Measurements from ENCODE around the gene GPHN.

The GPHN gene

DNA sequence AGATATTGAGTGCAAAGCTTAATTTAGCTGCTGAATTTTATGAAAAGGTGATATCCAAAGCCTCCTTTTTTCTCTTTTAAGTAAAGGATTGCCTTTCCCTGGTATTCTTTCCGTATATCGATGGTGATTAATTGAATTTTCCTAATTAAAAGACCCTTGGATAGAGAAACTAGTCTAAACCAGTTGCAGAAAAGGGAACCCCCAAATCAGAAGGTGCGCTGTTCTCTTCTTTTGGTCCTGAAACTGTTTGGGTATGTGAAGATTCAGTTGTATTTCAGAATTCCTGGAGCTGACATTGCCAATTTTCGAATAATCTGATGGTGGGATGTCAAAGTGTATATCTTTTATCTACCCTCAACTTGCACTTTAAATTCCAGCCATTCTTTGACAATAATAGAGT is 1.9 kb downstream of the GPHN start:
- peak overlapping the region; percentile 82 for H3K4me3 ChIP-seq (replicated peaks; ENCODE audit: low read depth, low read length)
- TF ChIP-seq, protein P1, sequence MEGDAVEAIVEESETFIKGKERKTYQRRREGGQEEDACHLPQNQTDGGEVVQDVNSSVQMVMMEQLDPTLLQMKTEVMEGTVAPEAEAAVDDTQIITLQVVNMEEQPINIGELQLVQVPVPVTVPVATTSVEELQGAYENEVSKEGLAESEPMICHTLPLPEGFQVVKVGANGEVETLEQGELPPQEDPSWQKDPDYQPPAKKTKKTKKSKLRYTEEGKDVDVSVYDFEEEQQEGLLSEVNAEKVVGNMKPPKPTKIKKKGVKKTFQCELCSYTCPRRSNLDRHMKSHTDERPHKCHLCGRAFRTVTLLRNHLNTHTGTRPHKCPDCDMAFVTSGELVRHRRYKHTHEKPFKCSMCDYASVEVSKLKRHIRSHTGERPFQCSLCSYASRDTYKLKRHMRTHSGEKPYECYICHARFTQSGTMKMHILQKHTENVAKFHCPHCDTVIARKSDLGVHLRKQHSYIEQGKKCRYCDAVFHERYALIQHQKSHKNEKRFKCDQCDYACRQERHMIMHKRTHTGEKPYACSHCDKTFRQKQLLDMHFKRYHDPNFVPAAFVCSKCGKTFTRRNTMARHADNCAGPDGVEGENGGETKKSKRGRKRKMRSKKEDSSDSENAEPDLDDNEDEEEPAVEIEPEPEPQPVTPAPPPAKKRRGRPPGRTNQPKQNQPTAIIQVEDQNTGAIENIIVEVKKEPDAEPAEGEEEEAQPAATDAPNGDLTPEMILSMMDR (IDR thresholded peaks at IDR 0.05; ENCODE audit: low read length, missing control alignments) = no peak
- no peak for DNase-seq (ENCODE audit: low read depth)

DNA sequence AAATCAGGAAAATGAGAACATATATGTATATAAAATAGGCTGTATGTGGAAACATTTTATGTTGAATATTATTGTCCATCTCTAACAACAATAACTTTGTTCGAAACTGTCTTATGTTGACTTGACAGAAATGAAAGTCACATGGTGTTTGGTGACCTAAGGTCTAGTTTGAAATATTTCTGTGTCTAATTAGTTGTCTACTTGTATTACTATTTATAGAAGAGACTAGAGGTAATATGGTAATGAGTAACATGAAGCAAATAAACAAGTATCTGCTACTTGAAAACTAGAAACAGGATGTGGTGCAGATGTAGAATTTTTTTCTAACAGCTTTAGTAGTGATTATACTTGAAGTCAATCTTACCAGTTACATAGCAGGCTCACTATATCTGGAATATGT is 3.9 kb downstream of the GPHN start:
- no peak for DNase-seq (ENCODE audit: low read depth)
- H3K4me3 ChIP-seq (replicated peaks; ENCODE audit: low read depth, low read length) = no peak overlapping the region
- TF ChIP-seq, protein P1 (IDR thresholded peaks at IDR 0.05; ENCODE audit: low read length, missing control alignments) = no peak

DNA sequence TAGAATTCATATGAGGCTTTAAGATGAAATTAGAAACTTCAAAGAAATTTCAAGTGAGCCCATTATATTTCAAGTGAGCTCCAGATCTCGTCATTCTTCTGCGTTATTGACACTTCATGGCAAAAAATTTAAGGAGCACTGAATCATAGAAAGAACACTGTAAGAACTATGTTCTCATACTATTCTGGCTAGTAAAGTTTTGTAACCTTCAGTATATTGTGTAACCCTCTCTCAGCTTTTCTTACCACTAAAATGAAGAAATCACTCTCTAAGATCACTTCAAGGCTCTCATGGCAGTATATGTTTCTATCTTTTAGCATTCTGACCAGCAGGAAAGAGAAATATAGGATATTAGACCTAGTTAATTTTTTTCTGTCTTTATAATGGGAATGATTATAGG is 6.3 kb downstream of the GPHN start:
- TF ChIP-seq, protein P1 (IDR thresholded peaks at IDR 0.05; ENCODE audit: low read length, missing control alignments) = no peak
- no peak overlapping the region for H3K4me3 ChIP-seq (replicated peaks; ENCODE audit: low read depth, low read length)
- peak; percentile 61 for DNase-seq (ENCODE audit: low read depth)

DNA sequence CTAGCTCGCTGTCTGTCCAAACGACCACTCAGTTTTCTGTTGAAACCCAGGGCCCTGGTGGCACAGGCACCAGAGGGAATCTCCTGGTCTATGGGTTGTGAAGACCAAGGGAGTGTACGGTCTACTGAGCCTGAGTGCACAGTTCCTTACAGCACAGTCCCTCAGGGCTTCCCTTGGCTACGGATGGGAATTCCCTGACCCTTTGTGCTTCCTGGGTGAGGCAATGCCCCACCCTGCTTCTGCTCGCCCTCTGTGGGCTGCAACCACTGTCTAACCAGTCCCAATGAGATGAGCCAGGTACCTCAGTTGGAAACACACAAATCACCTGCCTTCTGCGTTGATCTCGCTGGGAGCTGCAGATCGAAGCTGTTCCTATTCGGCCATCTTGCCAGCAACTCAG is 22.6 kb downstream of the GPHN start:
- DNase-seq (ENCODE audit: low read depth) = no peak
- no peak overlapping the region for H3K4me3 ChIP-seq (replicated peaks; ENCODE audit: low read depth, low read length)
- TF ChIP-seq, protein P1 (IDR thresholded peaks at IDR 0.05; ENCODE audit: low read length, missing control alignments) = no peak

DNA sequence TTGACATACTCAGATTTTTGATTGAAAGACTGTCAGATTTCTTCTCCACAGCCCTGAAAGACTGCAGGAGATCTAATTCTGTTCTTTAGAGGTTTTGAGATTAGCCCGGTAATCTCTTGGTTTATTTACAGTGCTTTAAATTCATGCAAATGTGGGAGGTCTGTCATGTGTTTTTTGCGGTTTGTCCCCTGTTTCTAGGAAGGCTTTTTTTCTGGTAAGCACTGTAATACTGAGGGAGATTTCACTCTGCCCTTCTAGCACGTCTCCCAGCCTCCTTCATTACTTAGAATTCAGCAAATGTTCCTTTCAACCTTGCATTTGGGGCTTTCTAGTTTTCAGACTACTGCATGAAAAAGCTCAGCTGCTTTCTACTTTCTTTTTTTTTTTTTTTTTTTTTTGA is 31.1 kb downstream of the GPHN start:
- DNase-seq (ENCODE audit: low read depth) = no peak
- TF ChIP-seq, protein P1 (IDR thresholded peaks at IDR 0.05; ENCODE audit: low read length, missing control alignments) = no peak

DNA sequence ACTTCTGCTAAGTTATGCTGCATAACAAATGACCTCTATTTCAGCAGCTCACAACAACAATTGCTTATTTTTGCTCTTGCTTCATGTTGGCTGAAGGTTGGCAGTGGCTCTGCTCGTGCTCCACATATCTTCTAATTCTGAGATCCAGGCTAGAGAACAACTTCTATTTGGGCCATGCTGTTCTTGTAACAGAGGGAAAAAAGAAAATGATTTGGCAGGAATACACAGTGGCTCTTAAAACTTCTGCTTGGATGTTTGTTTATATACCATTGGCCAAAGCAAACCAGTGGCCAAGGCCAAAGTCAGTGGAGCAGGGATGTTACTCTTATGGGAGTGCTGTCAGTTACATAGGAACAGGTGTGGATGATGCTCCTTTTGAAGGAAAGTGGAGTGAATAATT is 32.1 kb downstream of the GPHN start:
- H3K4me3 ChIP-seq (replicated peaks; ENCODE audit: low read depth, low read length) = no peak overlapping the region
- no peak for DNase-seq (ENCODE audit: low read depth)
- TF ChIP-seq, protein P1 (IDR thresholded peaks at IDR 0.05; ENCODE audit: low read length, missing control alignments) = no peak

More for the DNA sequence above, 31.1 kb downstream of the GPHN start:
- H3K4me3 ChIP-seq (replicated peaks; ENCODE audit: low read depth, low read length) = no peak overlapping the region

DNA sequence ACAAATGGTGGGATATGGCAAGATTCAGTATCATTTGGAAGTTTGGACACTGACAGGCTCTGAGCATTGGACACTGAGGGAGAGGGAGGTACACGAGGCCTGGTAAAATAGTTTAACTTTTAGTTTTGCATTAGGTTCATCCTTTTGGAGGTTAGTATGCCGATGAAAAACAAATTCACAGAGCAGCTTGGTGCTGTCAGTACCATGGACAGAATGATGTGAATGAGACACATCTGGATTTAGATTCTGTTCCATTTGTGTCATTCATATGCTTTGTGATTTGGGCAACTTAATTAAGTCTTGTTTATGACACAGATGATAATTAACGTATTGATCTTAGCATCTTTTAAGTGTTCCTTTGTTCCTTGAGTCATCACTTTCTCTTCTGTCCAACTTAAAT is 33.7 kb downstream of the GPHN start:
- DNase-seq (ENCODE audit: low read depth) = peak; percentile 3
- no peak overlapping the region for H3K4me3 ChIP-seq (replicated peaks; ENCODE audit: low read depth, low read length)
- TF ChIP-seq, protein P1 (IDR thresholded peaks at IDR 0.05; ENCODE audit: low read length, missing control alignments) = no peak

All from fibroblast of pulmonary artery (primary cell).